CD4-positive, alpha-beta T cell treated with Interleukin-6 for 4 hours (primary cell): Measurements from ENCODE around the gene RFX6.

Experiments
- DNase-seq: peaks from one replicate; pipeline ENCODE4 v3.0.0-alpha.2; 2020; ENCODE audit warnings: mixed read lengths

Gene RFX6

DNA sequence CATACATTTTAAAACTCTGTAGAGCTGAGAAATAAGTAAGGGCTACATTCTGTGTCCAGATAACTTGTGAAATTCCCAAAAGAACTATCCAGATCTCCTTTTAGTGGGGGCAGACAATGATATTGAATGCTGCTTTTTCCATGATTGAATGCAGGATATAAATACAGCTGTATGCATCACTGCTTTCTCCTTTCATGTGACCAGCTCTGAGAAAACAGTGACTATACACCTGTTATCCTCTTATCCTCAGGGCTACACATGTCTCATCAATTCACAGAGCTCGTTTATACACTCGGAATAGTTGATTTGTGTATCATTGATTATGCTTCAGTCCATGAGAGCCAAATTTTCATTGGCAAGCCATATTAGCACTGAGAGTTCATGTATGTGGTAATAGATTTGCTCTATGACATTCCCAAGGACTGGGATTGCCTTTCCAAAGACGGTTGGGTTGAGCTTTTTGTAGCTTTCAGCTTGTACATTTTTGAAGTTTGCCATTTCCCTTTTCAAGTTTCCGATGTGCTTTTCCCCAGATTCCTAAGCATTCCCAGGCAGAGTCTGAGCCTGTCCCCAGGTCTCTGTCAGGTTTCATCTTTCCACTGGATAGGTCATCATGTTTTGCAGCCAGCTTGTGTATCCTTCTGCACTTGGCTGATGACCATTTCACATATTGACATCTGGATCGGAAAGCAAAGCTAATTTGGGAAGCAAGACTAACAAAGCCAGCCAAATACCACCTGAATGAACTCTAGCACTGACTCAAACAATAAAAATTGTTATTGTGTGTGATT, 97.7 kb downstream of the RFX6 start:
- DNase-seq: no peak

DNA sequence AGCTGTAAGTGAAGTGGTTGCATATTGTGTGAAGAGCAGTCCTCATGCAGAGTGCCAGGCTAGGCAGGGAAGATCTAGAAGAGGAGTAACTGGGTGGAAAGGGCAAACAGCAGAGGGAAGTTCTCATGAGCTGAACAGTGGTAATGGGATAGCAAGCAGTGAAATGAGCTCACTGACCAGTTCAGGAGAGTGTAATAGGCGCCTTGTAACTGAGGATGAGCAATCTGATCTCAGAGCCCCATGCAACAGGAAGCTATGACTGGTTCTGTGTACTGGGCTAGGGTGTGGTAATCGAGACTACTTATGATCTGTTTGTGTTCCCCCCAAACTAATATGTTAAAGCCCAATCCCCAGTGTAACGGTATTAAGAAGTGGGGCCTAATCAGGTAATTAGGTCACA, 98.6 kb downstream of the RFX6 start:
- DNase-seq: no peak

DNA sequence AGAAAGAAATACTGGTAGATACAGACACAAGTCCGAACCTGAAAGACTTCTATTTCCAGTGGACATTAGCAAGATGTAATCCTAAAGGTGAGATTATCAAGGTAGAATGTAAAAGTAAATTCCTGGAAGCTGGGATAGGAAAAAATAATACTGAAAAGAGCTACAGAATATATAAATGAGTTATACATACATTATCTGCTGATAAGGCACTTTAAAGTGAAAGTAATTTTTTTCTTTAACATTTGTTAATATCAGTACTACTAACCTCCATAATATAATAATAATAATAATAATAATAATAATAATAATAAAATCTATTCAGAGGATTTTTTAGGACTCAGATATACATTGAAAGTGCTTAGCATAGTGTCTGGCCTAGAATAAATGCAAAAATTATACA, 102.5 kb downstream of the RFX6 start:
- DNase-seq: no peak
